SIG-M5 treated with dmso at 0.1 percent for 504 hours (cell line): ENCODE results near the gene PTPRCAP.
"Not testable (repeated sequence)": the region's sequence is repeated elsewhere in the genome, so short reads cannot be mapped to it uniquely, and the experiment has no call there.

Experiments
- DNase-seq: peaks from one replicate; lab custom pipeline; 2025; ENCODE audit not compliant: unreplicated experiment; lab: John Stamatoyannopoulos, UW

Gene PTPRCAP

GRCh38 chr11:67437082-67437808 lies at the start of gene PTPRCAP:
Gene PTPRCAP, minus strand, starts transcription at chr11:67437682. Its CDS starts 63 bp downstream, at chr11:67437619.
- no peak for DNase-seq

- DNase-seq: no peak
Measured at GRCh38 chr11:67486481-67487195, 49.2 kb upstream of the PTPRCAP start.

GRCh38 chr11:67485873-67486361 lies 48.4 kb upstream of the PTPRCAP start:
- DNase-seq: not testable (repeated sequence)

- DNase-seq: peak; percentile 66
Measured at GRCh38 chr11:67484847-67485311, 47.4 kb upstream of the PTPRCAP start.

GRCh38 chr11:67483831-67484665 lies 46.6 kb upstream of the PTPRCAP start:
- DNase-seq: no peak

GRCh38 chr11:67482827-67483798 lies 45.6 kb upstream of the PTPRCAP start, which contains the start of gene AIP:
Gene AIP, plus strand, starts transcription at chr11:67483026. Its CDS starts 133 bp downstream, at chr11:67483159.
- peak; percentile 98 for DNase-seq

GRCh38 chr11:67482275-67482826 lies 44.9 kb upstream of the PTPRCAP start:
- peak; percentile 87 for DNase-seq

- not testable (repeated sequence) for DNase-seq
Measured at GRCh38 chr11:67477344-67478050, 40.0 kb upstream of the PTPRCAP start.

- not testable (repeated sequence) for DNase-seq
Measured at GRCh38 chr11:67476692-67477091, 39.2 kb upstream of the PTPRCAP start.

GRCh38 chr11:67472882-67473281 lies 35.4 kb upstream of the PTPRCAP start:
- DNase-seq: no peak

GRCh38 chr11:67470337-67471002 lies 33.0 kb upstream of the PTPRCAP start:
- no peak for DNase-seq

GRCh38 chr11:67469508-67469811 lies 32.0 kb upstream of the PTPRCAP start:
- no peak for DNase-seq

- peak; percentile 83 for DNase-seq
Measured at GRCh38 chr11:67468759-67469507, 31.5 kb upstream of the PTPRCAP start, which contains the start of gene TMEM134. Gene TMEM134, minus strand, starts transcription at chr11:67469251. Its CDS starts 59 bp downstream, at chr11:67469192.

GRCh38 chr11:67468456-67468758 lies 30.9 kb upstream of the PTPRCAP start:
- no peak for DNase-seq

- DNase-seq: peak; percentile 17
Measured at GRCh38 chr11:67468056-67468455, 30.6 kb upstream of the PTPRCAP start.

GRCh38 chr11:67466962-67467771 lies 29.7 kb upstream of the PTPRCAP start:
- DNase-seq: no peak

- no peak for DNase-seq
Measured at GRCh38 chr11:67466367-67466766, 28.9 kb upstream of the PTPRCAP start.
